ENCODE results near the gene SHBG.
A peak's percentile ranks its signal among the peaks of the same experiment; 100 is the strongest.
"Not testable (repeated sequence)": the region's sequence is repeated elsewhere in the genome, so short reads cannot be mapped to it uniquely, and the experiment has no call there.

The SHBG gene

DNA sequence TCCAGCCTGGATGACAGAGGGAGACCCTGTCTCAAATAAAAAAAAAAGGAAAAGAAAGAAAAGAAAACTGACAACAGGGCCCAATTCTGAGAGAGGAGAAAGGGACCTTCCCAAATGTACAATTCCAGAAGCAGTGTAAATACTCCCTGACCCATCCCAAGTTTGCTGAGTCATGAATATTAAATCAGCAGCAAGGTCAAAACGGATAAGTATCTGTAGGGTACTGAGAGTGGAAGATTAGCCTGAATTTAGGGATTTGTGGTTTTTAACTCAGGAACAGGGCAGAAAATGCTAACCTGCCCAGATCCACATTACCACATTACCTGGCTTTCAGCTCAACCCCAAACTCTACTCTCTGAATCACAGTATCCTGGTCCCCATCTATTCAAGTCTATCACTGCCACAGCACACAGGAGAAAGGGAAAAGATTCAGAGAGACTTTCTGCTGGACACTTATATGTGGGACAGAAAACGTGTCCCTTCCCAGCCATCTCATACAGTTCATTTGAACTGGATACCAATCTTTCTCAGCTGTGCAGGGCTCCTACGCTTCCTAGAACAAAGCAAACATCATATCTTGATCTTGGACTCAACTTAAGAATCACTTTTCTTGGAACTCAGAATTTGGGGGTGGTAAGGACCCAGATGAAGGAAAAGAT is 18.2 kb upstream of the SHBG start:
- no peak for DNase-seq

DNA sequence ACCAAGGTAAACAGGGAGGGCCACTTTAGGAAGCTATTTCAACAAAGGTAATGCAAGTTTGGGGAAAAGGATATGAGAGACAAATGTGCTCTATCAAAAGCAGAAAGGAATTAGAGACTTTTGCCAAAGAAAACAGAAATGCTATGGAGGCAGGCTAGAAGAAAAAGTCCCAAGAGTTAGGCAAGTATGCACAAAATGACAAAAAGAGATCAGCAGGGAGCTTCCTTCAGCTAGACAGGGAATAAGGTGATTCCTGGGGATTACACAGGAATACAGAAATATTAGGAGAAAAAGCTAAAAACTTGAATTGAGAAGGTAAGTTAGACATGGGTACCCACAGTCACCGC is 17.7 kb upstream of the SHBG start:
- DNase-seq, result no peak

DNA sequence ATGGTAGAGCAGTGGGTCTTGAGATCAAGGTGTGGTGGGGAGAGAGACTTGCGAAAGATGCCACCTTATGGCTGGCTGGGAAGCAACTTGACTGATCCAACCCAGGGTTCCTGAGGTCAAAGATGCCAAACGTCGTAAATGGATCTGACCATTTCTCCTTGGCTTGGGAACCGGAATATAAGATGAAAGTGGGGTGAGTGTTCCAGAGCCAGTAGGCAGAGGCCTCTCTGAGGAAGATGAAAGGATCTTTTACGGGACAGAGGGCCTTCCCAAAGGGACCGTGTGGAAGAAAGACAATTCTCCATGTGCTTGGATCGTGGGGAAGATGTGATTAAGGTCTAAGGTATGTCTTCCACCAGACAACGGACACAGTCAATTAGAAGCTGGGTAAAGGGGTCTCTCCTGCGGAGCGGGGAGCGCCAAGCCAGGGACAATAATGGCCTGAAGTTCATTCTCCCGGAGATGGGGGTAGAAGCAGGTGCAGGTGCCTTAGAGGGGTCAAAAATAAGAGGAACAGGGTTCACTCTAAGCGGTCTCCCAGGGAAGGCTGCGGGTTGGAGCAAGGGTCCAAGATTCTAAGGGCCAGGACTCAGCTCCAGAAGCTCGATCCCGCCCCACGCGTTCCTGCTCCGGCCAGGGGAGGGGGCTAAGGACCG is 16.0 kb upstream of the SHBG start:
- no peak for DNase-seq

DNA sequence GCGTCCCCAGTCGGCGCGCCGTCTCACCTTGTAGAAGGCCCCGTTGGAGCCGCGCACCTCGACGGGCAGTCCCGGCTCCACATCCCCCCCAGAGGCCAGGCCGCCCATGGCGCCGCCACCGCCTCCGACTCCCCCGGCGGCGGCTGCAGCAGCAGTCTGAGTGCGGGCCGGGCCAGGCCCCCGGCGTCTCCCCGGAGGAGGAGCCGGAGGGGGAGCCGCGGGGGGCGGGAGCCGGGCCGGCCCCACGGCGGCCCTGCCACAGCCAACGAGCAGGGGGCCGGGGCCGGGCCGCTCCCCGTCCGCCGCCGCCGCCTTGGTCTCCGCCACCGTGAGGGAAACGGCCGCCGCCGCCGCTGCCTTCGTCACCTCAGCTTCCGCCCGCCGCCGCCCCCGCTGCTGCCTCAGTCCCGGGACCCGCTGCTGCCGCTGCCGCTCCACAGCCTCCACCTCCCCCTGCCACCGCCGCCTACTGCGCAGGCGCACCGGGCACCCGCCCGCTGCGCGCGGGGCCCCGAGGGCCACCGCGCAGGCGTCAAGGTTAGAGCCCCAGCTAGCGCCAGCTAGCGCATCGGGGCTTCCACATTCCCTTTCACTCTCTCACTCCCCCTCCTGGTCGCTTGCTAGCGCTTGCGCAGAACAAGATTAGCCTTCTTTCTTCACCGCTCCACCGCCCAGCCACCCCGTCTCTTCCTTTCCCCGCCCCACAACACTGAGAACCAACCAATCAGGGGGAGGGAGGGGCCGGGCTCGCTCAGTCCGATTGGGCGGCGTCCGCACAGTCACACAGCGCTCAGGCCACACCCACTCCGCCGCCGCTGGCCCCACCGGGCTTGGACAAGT is 15.3 kb upstream of the SHBG start, which contains the start of gene FXR2:
FXR2 (minus strand) TSS at position 473 of the 840 bp plus-strand sequence; CDS start at position 108, 365 bp downstream.
- DNase-seq, result peak; percentile 94 to 99 (median 98)

DNA sequence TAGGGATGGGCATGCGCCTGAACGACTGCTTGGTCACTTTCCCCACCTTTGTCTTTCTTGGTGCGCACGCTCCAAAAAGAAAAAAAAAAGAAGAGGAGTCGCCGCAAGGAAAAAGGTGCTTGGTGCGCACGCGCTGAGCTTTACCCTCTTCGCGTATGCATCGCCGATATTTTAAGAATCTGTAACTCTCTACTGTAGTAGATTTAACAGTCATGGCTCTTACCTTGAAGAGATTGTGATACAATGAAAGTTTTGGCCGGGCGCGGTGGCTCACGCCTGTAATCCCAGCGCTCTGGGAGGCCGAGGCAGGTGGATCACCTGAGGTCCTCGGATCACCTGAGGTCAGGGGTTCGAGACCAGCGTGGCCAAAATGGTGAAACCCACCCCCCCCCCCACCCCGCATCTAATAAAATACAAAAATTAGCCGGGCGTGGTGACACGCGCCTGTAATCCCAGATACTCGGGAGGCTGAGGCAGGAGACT is 14.6 kb upstream of the SHBG start:
- no peak for DNase-seq

DNA sequence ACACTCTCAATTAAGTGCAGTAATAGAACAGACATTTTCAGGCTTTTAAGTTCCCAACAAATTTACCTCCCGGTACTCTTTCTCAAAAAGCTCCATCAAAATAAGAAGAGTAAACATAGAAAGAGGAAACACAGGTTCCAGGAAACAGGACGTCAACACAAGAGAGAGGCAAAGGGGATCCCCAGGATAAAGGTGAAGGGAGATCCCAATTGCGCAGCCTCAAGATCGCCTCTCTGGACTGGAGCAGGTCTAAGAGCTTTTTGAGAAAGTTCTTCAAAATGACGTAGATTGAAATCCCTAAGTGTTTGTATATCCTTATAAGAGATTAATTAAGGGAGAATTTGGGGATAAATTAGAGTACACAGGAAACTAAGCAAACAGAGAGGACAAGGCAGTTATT is 11.3 kb upstream of the SHBG start:
- no peak for DNase-seq

DNA sequence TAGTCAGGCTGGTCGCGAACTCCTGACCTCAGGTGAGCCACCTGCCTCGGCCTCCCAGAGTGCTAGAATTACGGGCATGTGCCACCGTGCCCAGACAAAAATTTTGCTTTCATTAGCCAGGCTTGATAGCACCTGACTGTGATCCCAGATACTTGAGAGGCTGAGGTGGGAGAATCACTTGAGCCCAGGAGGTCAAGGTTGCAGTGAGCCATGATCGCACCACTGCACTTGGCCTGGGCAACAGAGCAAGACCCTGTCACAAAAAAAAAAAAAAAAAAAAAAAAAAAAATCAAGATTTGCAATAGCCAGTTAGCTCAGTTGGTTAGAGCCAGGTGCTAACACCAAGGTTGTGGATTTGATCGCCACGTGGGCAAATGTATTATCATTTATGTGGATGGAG is 9.1 kb upstream of the SHBG start:
- DNase-seq, result no peak

DNA sequence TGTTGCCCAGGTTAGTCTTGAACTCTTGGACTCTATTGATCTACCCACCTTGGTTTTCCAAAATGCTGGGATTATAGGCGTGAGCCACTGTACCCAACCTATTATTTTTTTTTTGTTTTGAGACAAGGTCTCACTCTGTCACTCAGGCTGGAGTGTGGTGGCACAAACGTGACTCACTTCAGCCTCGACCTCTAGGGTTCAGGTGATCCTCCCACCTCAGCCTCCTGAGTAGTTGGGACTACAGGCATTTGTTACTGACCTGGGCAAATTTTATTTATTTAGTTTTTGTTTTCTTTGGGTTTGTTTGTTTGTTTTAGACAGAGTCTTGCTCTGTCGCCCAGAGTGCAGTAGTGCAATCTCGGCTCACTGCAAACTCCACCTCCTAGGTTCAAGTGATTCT is 6.3 kb upstream of the SHBG start:
- no peak for DNase-seq

DNA sequence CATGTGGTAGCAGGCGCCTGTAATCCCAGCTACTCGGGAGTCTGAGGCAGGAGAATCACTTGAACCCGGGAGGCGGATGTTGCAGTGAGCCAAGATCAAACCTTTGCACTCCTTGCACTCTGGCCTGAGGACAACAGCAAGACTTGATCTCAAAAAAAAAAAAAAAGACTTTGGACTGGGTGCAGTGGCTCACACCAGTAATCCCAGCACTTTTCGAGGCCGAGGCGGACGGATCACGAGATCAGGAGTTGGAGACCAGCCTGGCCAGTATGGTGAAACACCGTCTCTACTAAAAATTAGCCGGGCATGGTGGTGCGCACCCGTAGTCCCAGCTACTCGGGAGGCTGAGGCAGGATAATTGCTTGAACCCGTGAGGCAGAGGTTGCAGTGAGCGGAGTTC is 4.2 kb upstream of the SHBG start:
- not testable (repeated sequence) for DNase-seq

DNA sequence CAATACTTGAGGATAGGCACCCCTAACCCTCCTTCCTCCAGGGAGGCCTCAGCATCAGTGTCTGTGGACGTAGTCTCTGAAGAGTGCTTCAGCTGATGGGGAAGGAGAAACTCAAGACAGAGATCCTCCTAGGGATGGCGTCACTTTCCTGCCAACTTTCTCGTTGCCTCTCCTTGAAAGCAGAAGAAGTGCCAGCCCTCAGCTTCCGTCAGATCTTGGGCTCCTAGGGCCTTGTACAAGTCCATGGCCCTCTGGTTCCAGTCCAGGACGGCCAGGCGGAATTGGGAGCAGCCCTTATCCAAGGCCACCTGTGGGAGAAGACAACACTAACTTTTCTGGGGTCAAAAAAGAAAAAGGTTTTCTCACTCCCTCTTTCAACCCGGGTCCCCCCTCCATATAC is 3.6 kb upstream of the SHBG start:
- no peak for DNase-seq

DNA sequence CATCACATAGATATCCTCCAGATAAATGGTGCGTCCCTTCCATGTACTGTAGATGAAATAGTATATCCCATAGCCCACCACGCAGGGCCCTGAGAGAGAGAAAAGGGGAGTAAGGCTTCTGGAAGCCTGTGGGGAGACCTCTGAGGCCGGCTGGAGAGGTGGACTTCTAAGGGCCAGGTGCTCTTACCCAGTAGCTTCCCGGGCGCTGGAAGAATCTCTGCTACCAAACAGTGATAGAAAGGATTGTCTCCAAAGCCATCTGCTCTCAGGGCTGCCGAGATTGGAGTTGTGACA is 3.0 kb upstream of the SHBG start:
- DNase-seq, result no peak

DNA sequence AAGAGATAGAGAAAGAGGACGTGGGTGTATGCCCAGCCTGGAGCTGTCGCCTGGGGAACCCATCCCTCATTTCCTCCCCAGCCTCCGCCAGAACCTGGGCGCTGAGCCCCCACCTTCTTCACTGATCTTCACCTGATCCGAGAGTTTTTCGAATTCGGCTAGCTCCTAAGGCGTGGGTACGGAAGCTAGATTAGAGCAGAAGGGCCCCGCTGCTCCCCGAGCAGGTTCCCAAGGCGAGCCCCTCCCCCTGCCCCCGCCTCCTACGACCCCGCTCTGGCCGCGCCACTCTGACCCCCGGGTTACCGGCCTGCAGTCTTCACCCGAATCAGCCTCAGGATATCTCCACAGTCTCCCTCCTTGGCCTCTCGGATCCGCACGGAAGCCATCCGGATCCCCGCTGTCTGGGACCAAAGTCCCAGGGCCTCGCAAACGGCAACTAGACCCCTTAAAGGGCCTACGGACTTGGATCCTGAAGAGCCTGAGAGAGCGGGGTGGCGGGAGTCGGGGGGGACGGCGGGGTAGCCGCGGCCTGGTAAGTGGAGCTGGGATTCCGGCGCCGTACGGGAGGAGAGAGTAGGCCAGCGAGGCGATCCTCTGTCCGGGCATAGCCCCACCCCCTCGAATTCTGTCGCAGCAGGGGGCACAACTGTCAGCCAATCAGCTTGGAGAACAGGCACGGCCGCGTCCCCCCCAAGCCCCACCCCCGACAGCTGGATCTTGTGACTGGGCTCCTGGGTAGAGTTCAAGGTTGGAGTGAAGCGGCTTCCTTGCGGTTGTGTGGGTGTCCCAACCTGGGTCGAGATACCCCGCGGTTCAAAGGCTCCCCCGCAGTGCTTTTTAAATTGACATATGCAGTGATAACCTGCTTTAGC is 2.4 kb upstream of the SHBG start, which contains the start of gene SAT2:
SAT2 (minus strand) TSS at position 572 of the 872 bp plus-strand sequence; CDS start at position 386, 186 bp downstream.
- peak; percentile 60 to 93 (median 76) for DNase-seq

DNA sequence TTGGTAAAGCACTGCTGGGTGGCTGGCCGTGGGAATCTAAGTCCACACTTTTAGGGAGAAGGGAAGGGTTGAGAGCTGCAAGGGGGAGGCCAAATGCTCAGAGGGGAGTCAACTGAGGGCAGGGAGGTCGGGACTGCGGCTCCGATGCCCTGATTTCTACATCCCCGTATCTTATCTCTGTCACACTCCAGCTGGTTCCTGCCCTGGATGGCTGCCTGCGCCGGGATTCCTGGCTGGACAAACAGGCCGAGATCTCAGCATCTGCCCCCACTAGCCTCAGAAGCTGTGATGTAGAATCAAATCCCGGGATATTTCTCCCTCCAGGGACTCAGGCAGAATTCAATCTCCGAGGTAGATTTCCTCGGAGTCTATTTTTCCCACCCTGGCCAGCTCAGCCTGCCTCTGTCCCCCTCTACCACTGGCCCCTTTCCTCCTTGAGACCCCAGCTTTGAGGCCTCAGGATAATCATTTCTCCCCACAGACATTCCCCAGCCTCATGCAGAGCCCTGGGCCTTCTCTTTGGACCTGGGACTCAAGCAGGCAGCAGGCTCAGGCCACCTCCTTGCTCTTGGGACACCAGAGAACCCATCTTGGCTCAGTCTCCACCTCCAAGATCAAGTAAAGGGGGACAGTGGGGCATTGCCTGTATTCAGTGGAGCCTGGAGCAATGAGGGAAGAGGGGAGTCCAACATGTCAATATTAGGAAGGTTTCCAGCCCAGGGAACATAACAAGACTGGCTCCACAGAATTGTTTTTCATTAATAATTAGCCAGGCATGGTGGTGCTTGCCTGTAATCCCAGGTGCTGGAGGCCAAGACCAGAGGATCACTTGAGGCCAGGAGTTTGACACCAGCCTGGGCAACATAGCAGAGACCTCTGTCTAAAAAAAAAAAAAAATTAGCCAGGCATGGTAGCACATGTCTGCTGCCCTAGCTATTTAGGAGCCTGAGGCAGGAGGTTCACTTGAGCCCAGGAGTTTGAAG is 1.8 kb downstream of the SHBG start:
- DNase-seq, result no peak

DNA sequence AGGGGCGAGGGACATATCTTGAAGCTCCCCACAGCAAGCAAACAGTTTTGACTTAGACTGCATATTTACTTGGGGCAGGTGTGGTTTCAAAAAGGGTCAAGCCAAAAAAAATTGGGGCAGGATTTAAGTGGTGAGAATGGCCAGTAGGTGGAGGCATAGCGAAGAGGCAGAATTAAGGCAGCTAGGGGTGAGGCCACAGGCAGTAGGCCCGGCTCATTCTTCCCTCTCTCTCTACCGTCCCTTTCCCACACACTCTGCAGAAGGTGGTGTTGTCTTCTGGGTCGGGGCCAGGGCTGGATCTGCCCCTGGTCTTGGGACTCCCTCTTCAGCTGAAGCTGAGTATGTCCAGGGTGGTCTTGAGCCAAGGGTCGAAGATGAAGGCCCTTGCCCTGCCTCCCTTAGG is 2.6 kb downstream of the SHBG start:
- DNase-seq, result peak in 1 of 5 experiments; percentile 58

DNA sequence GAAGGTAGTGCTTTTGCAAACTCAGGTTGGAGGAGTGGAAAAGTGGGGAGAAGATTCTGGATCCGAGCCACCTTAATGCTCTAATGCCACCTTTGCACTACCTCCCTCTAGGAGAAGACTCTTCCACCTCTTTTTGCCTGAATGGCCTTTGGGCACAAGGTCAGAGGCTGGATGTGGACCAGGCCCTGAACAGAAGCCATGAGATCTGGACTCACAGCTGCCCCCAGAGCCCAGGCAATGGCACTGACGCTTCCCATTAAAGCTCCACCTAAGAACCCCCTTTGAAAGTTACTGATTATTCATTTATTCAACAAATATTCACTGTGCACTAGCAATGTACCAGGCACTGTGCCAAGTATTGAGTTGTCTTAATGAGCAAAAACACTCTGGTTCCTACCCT is 3.2 kb downstream of the SHBG start:
- DNase-seq, result no peak

DNA sequence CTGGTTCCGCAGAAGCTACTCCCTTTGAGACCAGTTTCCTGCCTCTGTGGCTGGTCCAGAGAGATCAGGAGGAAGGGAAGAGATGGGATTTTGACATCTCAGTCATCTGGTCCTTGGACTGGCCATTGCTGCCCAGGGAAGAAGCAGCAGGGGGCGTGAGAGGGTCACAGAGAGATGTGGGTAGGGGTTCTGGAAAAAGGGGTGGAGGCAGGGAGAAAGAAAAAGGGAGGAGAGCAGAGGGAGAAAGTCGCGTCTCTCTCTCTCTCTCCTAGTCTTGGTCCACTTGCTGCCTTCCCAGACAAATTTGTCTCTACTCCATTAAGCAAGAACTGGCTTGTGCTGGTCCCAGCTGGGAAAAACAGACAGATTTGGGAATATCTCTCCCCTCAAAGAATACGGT is 4.4 kb downstream of the SHBG start:
- DNase-seq, result no peak

DNA sequence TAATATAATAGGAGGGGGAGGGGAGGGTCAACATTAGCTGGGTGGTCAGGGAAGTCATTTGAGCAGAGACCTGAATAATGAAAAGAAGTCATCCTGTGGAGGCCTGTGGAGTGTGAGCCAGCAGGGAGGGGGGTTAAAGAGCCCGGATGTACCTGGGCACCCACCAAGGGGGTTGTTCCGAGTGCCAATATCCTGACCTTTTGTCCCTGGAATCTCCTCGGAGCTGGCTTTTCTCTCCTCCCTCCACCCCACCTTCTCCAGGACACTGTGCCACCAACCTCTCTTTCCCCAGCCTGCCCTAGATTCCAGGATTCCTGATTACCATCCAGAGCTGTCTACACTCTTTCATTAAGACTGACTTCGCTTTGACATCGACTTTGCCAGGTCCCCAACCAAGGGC is 6.2 kb downstream of the SHBG start:
- no peak for DNase-seq

DNA sequence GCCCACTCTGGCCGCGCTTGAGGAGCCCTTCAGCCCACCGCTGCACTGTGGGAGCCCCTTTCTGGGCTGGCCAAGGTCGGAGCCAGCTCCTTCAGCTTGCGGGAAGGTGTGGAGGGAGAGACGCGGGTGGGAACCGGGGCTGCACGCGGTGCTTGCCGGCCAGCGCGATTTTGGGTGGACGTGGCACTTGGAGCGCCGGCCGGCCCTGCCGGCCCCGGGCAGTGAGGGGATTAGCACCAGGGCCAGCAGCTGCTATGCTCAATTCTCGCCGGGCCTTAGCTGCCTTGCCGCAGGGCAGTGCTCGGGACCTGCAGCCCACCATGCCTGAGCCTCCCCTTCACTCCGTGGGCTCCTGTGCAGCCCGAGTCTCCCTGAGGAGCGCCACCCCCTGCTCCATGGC is 10.8 kb downstream of the SHBG start:
- DNase-seq, result no peak

DNA sequence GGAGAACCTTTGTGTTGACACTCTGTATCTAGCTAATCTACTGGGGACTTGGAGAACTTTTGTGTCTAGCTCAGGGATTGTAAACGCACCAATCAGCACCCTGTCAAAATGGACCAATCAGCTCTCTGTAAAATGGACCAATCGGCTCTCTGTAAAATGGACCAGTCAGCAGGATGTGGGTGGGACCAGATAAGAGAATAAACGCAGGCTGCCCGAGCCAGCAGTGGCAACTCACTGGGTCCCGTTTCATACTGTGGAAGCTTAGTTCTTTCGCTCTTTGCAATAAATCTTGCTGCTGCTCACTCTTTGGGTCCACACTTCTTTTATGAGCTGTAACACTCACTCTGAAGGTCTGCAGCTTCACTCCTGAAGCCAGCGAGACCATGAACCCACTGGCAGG is 11.7 kb downstream of the SHBG start:
- DNase-seq, result peak in 1 of 5 experiments; percentile 47

DNA sequence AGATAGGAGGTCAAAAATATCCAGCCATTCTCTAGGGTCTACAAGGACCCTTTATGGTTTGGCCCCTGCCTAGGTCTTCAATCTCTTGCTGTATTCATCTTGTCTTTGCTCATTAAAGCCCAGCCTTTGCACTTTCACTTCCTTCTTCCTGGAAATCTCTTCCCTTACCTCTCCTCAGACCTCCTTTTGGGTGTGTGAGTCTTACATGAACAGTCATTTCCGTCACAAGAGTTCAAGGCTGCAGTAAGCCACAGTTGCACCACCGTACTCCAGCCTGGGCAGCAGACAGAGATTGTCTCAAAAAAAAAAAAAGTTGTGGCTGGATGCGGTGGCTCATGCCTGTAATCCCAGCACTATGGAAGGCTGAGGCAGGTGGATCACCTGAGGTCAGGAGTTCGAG is 14.8 kb downstream of the SHBG start:
- peak in 1 of 5 experiments; percentile 30 for DNase-seq

DNA sequence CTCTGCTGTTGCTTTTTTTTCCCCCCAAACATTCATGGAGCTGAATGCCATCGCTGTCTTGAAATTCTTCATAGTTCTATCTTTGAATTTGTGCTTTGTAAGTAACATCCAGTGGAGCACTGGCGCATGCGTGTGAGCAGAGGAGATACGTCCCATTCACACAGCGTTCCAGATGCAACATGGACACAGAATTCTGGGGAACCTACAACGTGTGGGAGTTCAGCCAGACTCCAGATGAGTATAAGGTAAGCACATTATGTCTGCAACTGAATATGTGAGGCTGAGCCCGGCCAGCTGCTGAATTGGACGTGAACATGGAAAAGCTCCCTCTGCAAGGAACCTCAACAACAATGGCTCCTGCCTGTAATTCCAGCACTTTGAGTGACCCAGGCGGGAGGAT is 16.5 kb downstream of the SHBG start:
- DNase-seq, result no peak

DNA sequence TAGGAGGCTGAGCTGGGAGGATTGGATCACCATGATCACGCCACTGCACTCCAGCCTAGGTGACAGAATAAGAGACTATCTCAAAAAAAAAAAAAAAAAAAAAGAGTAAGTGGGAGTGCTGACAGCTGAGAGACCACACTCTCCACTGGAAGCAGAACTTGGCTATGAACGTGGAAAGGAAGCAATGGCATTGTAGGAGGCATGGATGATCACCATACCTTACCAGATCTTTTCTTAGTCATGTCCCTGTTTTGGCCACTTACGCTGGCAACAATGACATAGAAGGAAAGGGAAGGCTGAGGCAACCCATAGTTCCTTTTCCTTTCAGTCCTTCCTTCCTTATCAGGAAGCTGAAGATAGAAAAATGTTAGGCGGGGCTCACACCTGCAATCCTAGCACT is 17.1 kb downstream of the SHBG start:
- DNase-seq, result no peak
